ENCODE results near the gene DNAJC10.
"Not testable (repeated sequence)": the region's sequence is repeated elsewhere in the genome, so short reads cannot be mapped to it uniquely, and the experiment has no call there.

DNAJC10 gene

GRCh38 chr2:182715892-182716649, at the start of gene DNAJC10:
TSS of gene DNAJC10 (plus strand) at chr2:182716257. CDS start at chr2:182718087, 1,830 bp downstream.
- peak; percentile 84 for DNase-seq (ENCODE audit: low spot score)

GRCh38 chr2:182666674-182667314, 49.3 kb upstream of the DNAJC10 start:
- DNase-seq (ENCODE audit: low spot score): no peak

GRCh38 chr2:182667315-182667695, 48.8 kb upstream of the DNAJC10 start:
- no peak for DNase-seq (ENCODE audit: low spot score)

GRCh38 chr2:182668671-182669070, 47.4 kb upstream of the DNAJC10 start:
- peak; percentile 20 for DNase-seq (ENCODE audit: low spot score)

- peak; percentile 22 for DNase-seq (ENCODE audit: low spot score)
Measured at GRCh38 chr2:182672466-182673165, 43.4 kb upstream of the DNAJC10 start.

- no peak for DNase-seq (ENCODE audit: low spot score)
Measured at GRCh38 chr2:182680837-182681236, 35.2 kb upstream of the DNAJC10 start.

- DNase-seq (ENCODE audit: low spot score): no peak
Measured at GRCh38 chr2:182682210-182682609, 33.8 kb upstream of the DNAJC10 start.

GRCh38 chr2:182685559-182685958, 30.5 kb upstream of the DNAJC10 start:
- DNase-seq (ENCODE audit: low spot score): no peak

- not testable (repeated sequence) for DNase-seq (ENCODE audit: low spot score)
Measured at GRCh38 chr2:182686763-182687162, 29.3 kb upstream of the DNAJC10 start.

GRCh38 chr2:182694189-182694588, 21.9 kb upstream of the DNAJC10 start:
- no peak for DNase-seq (ENCODE audit: low spot score)

- DNase-seq (ENCODE audit: low spot score): no peak
Measured at GRCh38 chr2:182695776-182696175, 20.3 kb upstream of the DNAJC10 start.

- no peak for DNase-seq (ENCODE audit: low spot score)
Measured at GRCh38 chr2:182698671-182699070, 17.4 kb upstream of the DNAJC10 start.

GRCh38 chr2:182705761-182706160, 10.3 kb upstream of the DNAJC10 start:
- no peak for DNase-seq (ENCODE audit: low spot score)

GRCh38 chr2:182706751-182707150, 9.3 kb upstream of the DNAJC10 start:
- no peak for DNase-seq (ENCODE audit: low spot score)

GRCh38 chr2:182713601-182714000, 2.5 kb upstream of the DNAJC10 start:
- no peak for DNase-seq (ENCODE audit: low spot score)

GRCh38 chr2:182715121-182715891, 751 bp upstream of the DNAJC10 start:
- peak; percentile 32 for DNase-seq (ENCODE audit: low spot score)

- DNase-seq (ENCODE audit: low spot score): peak; percentile 15
Measured at GRCh38 chr2:182716650-182716979, 558 bp downstream of the DNAJC10 start.

- no peak for DNase-seq (ENCODE audit: low spot score)
Measured at GRCh38 chr2:182717416-182717815, 1.4 kb downstream of the DNAJC10 start.

GRCh38 chr2:182717816-182718215, 1.8 kb downstream of the DNAJC10 start:
- DNase-seq (ENCODE audit: low spot score): no peak

- no peak for DNase-seq (ENCODE audit: low spot score)
Measured at GRCh38 chr2:182718459-182718858, 2.4 kb downstream of the DNAJC10 start.

- DNase-seq (ENCODE audit: low spot score): not testable (repeated sequence)
Measured at GRCh38 chr2:182719116-182719515, 3.1 kb downstream of the DNAJC10 start.

- DNase-seq (ENCODE audit: low spot score): no peak
Measured at GRCh38 chr2:182724656-182725055, 8.6 kb downstream of the DNAJC10 start.
